ENCODE data around the gene CLEC18C.
"Not testable (repeated sequence)": the region's sequence is repeated elsewhere in the genome, so short reads cannot be mapped to it uniquely, and the experiment has no call there.

GRCh38 chr16:70222574-70222973 lies 49.0 kb downstream of the CLEC18C start:
- not testable (repeated sequence) for TF ChIP-seq CTCF (IDR thresholded peaks at IDR 0.05; ENCODE audit: low read length); EZH2 (IDR thresholded peaks at IDR 0.05; ENCODE audit: borderline replicate concordance, low read length)

Data from OCI-LY1 (cell line).